Heart left ventricle (tissue), 16 donors: Measurements from ENCODE around the gene RBM27. TPM values are rescaled to one million over a fixed set of nuclear protein-coding genes. Genes with fewer than 3 reads are reported as not detected.
"Not testable (repeated sequence)": the region's sequence is repeated elsewhere in the genome, so short reads cannot be mapped to it uniquely, and the experiment has no call there.

Experiments used
- ATAC-seq, 4 donors: fragments of 200-7000 bp; cut with Tn5 transposase; one replicate each; pipeline ENCODE4 v1.9.1; 2020 to 2022; ENCODE audit warnings: moderate library complexity in 4 of 4, mild to moderate bottlenecking in 3 of 4, moderate number of reproducible peaks in 1 of 4
- DNase-seq, 5 donors: peaks; one replicate each; pipeline ENCODE4 v3.0.0-alpha.2; 2020
- H3K27ac ChIP-seq, 12 donors: fragments of 200-600 bp; sonication (generic) in 4 of 12; one replicate each; pipeline versions ENCODE4 v1.5.0 to v1.8.0; 2016 to 2022; ENCODE audit warnings: mild to moderate bottlenecking in 2 of 12
- H3K27me3 ChIP-seq, 9 donors: fragments of 200-600 bp; sonication (generic) in 2 of 9; one replicate each; pipeline versions ENCODE4 v1.5.1 to v1.8.0; 2016 to 2022; ENCODE audit warnings: mild to moderate bottlenecking in 3 of 9
- H3K36me3 ChIP-seq, 9 donors: fragments of 200-600 bp; sonication (generic) in 2 of 9; one replicate each; pipeline versions ENCODE4 v1.5.0 to v1.8.0; 2018 to 2022; ENCODE audit warnings: mild to moderate bottlenecking in 2 of 9
- H3K4me1 ChIP-seq, 12 donors: fragments of 200-600 bp; sonication (generic) in 4 of 12; one replicate each; pipeline versions ENCODE4 v1.5.0 to v1.8.0; 2016 to 2022; ENCODE audit warnings: mild to moderate bottlenecking in 3 of 12
- H3K4me3 ChIP-seq, 12 donors: fragments of 200-600 bp; sonication (generic) in 4 of 12; one replicate each; pipeline versions ENCODE4 v1.5.0 to v1.8.0; 2017 to 2022; ENCODE audit warnings: mild to moderate bottlenecking in 9 of 12, moderate library complexity in 4 of 12
- H3K9me3 ChIP-seq, 12 donors: fragments of 200-600 bp; sonication (generic) in 4 of 12; one replicate each; pipeline versions ENCODE4 v1.5.0 to v1.8.0; 2016 to 2022; ENCODE audit warnings: mild to moderate bottlenecking in 1 of 12
- POLR2A ChIP-seq, 2 donors: fragments of 450-650 bp; IDR thresholded peaks; one replicate each; pipeline ENCODE4 v1.6.1; 2017; ENCODE audit warnings: antibody characterized with exemption in 2 of 2, mild to moderate bottlenecking in 2 of 2, moderate library complexity in 2 of 2
- WGBS, 4 donors: extraction: QIAGEN DNeasy Blood & Tissue Kit in 2 of 4; methylation state at CpG; one replicate each; pipeline versions ENCODE4 v1.1.5 to v1.1.7; 2013 to 2018; 5-methylcytosine and 5-hydroxymethylcytosine counted together
- intact Hi-C, 10 donors: fragments of 100-400 bp; cut with DNase I; formaldehyde crosslinking; loops; one replicate each; pipeline versions ENCODE4 v1.11.1 to v1.14.2; 2022
- polyA plus RNA-seq, 2 donors: library from polyadenylated mRNA; stranded (reverse); fragments of 200-250 nt; gene quantifications; one replicate each; pipeline ENCODE4 v1.2.3, GENCODE V29; 2013
- total RNA-seq, 9 donors: library from RNA; depleted of rRNA in 2 of 9; stranded (reverse); fragments of >200 nt in 2 of 9; fragmentation: NEBNext Ultra II Directional in 3 of 9; extraction: Animal tissue kit (Norgen Biotek cat#: 25700) in 3 of 9; gene quantifications; one replicate each; pipeline versions ENCODE4 v1.1.0 to v1.2.4, GENCODE V29; 2016 to 2023
- TF ChIP-seq, protein P1 (sequence below), 12 donors: fragments of 200-600 bp; sonication (generic) in 4 of 12; IDR thresholded peaks; one replicate each; pipeline versions ENCODE4 v1.5.0 to v1.8.0; 2018 to 2022; ENCODE audit warnings: antibody characterized with exemption in 12 of 12, mild to moderate bottlenecking in 5 of 12
- donor health status: ischemic (EF 13 %, LVEDD 7.1; RV severe dilation, severe dysfunction).
- donor health status: healthy with polysubstance abuse.
- donor health status: DM: no; HTN: yes; CAD: no.
- donor health status: DM: no; HTN: no; CAD: no.
- donor health status: ischemic (EF 25% LVEDD 6.9; RV normal size, moderate dysfunction).
- donor health status: ischemic (EF 25% LVEDD 5.7; RV mildly dilated, moderate dysfunction).
- donor health status: healthy.
- donor health status: DM: yes; HTN: yes; CAD: no.
- donor health status: ischemic (EF 35%, LVEDD 5.7; RV mildly dilated, moderate dysfunction).
- donor health status: nonischemic (EF 11% LVEDD 7.7; RV severe dilation, severe dysfunction).
- donor health status: DM: yes; HTN: yes; CAD: no.
- donor health status: PGD.
- donor health status: ischemic (EF 29% LVEDD 5.4; RV normal size, mild dysfunction).
- donor health status: nonischemic (EF 23%, LVEDD 6.1; RV moderate dilation, normal function).

Gene RBM27
- total and polyA plus RNA-seq, 11 donors, result 5.9 to 23.6 (median 11.9) TPM

- peaks cover 0 to 65% (median 43%) of the 10 kb centered on the region in 9 donors for H3K36me3 ChIP-seq
- no peak for ATAC-seq
- WGBS, 4 donors, result 92 to 94% (median 93%) methylated on average over 5 of the region's 5 CpGs
These were observed 26.6 kb upstream of the RBM27 start for GRCh38 chr5:146176805-146177204.

DNA sequence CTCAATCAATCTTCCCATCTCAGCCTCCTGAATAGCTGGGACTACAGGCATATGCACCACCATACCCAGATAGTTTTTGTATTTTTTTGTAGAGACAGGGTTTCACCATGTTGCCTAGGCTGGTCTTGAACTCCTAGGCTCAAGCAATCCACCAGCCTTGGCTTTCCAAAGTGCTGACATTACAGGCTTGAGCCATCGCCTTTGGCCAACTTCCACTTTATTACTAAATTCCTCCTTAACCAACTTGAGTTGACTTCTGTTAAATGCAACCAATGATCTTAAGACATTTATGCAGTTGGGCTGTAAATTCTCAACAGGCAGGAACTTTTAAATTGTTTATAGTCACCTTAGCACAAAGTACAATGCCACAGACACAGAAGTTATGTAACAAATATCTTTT lies 23.7 kb upstream of the RBM27 start:
- Histone ChIP-seq H3K4me3 (no peak overlapping the region), H3K27me3 (no peaks in the 10 kb centered on the region), H3K27ac (no peak overlapping the region), H3K4me1 (peaks cover 0 to 24% (median 8%) of the 10 kb centered on the region in 12 donors), H3K9me3 (no peaks in the 10 kb centered on the region), H3K36me3 (peaks cover 0 to 37% (median 22%) of the 10 kb centered on the region in 9 donors)
- WGBS, 4 donors, result 91 to 96% (median 94%) methylated on average over 1 of the region's 1 CpG
- intact Hi-C loops, result loop anchor here in 3 of 10 donors (5.0 to 10.0 kb wide), 2 partner anchors 245 to 248 kb away; no protein-coding TSS in a partner anchor
- ATAC-seq, result no peak
- TF ChIP-seq POLR2A (IDR thresholded peaks at IDR 0.05), result no peak
- TF ChIP-seq, protein P1, sequence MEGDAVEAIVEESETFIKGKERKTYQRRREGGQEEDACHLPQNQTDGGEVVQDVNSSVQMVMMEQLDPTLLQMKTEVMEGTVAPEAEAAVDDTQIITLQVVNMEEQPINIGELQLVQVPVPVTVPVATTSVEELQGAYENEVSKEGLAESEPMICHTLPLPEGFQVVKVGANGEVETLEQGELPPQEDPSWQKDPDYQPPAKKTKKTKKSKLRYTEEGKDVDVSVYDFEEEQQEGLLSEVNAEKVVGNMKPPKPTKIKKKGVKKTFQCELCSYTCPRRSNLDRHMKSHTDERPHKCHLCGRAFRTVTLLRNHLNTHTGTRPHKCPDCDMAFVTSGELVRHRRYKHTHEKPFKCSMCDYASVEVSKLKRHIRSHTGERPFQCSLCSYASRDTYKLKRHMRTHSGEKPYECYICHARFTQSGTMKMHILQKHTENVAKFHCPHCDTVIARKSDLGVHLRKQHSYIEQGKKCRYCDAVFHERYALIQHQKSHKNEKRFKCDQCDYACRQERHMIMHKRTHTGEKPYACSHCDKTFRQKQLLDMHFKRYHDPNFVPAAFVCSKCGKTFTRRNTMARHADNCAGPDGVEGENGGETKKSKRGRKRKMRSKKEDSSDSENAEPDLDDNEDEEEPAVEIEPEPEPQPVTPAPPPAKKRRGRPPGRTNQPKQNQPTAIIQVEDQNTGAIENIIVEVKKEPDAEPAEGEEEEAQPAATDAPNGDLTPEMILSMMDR (IDR thresholded peaks at IDR 0.05), result no peak
- DNase-seq, result no peak

More at GRCh38 chr5:146176805-146177204, 26.6 kb upstream of the RBM27 start:
- Histone ChIP-seq H3K4me1 (peaks cover 0 to 15% (median 7%) of the 10 kb centered on the region in 12 donors), H3K9me3 (no peaks in the 10 kb centered on the region), H3K4me3 (no peak overlapping the region), H3K27ac (no peak overlapping the region), H3K27me3 (no peaks in the 10 kb centered on the region)
- TF ChIP-seq, protein P1 (IDR thresholded peaks at IDR 0.05), result no peak
- TF ChIP-seq POLR2A (IDR thresholded peaks at IDR 0.05), result no peak
- DNase-seq, result no peak
- intact Hi-C loops, result loop anchor here in 1 of 10 donors (10.0 kb wide), 1 partner anchor 248 kb away; no protein-coding TSS in a partner anchor

GRCh38 chr5:146183403-146183802 lies 20.0 kb upstream of the RBM27 start:
- peak overlapping the region in 9 of 12 donors; percentile 64 to 78 (median 69) for H3K4me3 ChIP-seq
- peak overlapping the region in 3 of 12 donors; percentile 78 to 84 (median 81) for H3K27ac ChIP-seq
- intact Hi-C loops, result loop anchor here in 4 of 10 donors (2.0 to 10.0 kb wide), 3 partner anchors 19 to 244 kb away; partner anchors contain the start of gene RBM27 (in 2 of the 4)
- H3K36me3 ChIP-seq, H3K9me3 ChIP-seq, H3K27me3 ChIP-seq, ATAC-seq: not testable (repeated sequence)
- H3K4me1 ChIP-seq, result peaks cover 0 to 24% (median 8%) of the 10 kb centered on the region in 12 donors
- DNase-seq, result peak in 1 of 5 donors; percentile 28
- WGBS, 4 donors, result 88 to 95% (median 93%) methylated on average over 21 of the region's 21 CpGs

DNA sequence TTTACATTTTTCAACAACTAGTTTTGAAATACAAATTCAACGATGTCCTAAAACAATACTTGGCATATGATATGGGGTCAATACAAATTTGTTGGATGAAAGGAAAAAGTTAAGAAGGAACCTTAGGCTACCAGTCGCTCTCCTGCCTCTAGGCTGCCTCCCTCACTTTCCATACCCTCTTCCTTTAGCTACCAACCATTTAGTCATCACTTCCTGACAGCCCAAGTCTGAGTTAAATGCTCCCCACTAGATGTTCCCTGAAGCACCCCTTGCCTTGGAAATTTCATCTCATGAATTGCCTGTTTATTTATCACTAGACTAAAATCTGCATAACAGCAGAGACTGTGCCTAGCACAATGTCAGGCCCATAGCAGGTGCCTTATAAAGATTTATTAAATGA lies 18.2 kb upstream of the RBM27 start:
- 75 to 82% (median 80%) methylated on average over 2 of the region's 2 CpGs for WGBS, 4 donors
- Histone ChIP-seq H3K27ac (no peak overlapping the region), H3K4me1 (peaks cover 0 to 24% (median 8%) of the 10 kb centered on the region in 12 donors), H3K9me3 (no peaks in the 10 kb centered on the region), H3K36me3 (peaks cover 0 to 3% (median 0%) of the 10 kb centered on the region in 9 donors), H3K27me3 (no peaks in the 10 kb centered on the region), H3K4me3 (no peak overlapping the region)
- ATAC-seq (no peak), DNase-seq (no peak)
- TF ChIP-seq, protein P1 (IDR thresholded peaks at IDR 0.05), result no peak
- TF ChIP-seq POLR2A (IDR thresholded peaks at IDR 0.05), result no peak
- intact Hi-C loops, result loop anchor here in 1 of 10 donors (10.0 kb wide), 1 partner anchor 240 kb away; no protein-coding TSS in a partner anchor
